Measurements from ENCODE around the gene THAP2.

The THAP2 gene

GRCh38 chr12:71655907-71656306 lies 8.2 kb upstream of the THAP2 start:
- no peak for TF ChIP-seq CTCF (conservative IDR thresholded peaks at IDR 0.05; ENCODE audit: low read depth, low read length)
- DNase-seq (ENCODE audit: low read depth): no peak
- no peak overlapping the region for H3K4me3 ChIP-seq (ENCODE audit: low read length)

- no peak for DNase-seq (ENCODE audit: low read depth)
- TF ChIP-seq CTCF (conservative IDR thresholded peaks at IDR 0.05; ENCODE audit: low read depth, low read length): no peak
- H3K4me3 ChIP-seq (ENCODE audit: low read length): no peak overlapping the region
Observed at GRCh38 chr12:71656740-71657139, 7.4 kb upstream of the THAP2 start.

GRCh38 chr12:71661977-71662530 lies 2.0 kb upstream of the THAP2 start:
- no peak for DNase-seq (ENCODE audit: low read depth)
- TF ChIP-seq CTCF (conservative IDR thresholded peaks at IDR 0.05; ENCODE audit: low read depth, low read length): no peak
- H3K4me3 ChIP-seq (ENCODE audit: low read length): peak overlapping the region; percentile 80

- DNase-seq (ENCODE audit: low read depth): no peak
- H3K4me3 ChIP-seq (ENCODE audit: low read length): peak overlapping the region; percentile 80
- TF ChIP-seq CTCF (conservative IDR thresholded peaks at IDR 0.05; ENCODE audit: low read depth, low read length): no peak
Observed at GRCh38 chr12:71662849-71663560, 1.1 kb upstream of the THAP2 start.

GRCh38 chr12:71664411-71665089 lies 449 bp downstream of the THAP2 start:
- peak overlapping the region; percentile 80 for H3K4me3 ChIP-seq (ENCODE audit: low read length)
- no peak for DNase-seq (ENCODE audit: low read depth)
- TF ChIP-seq CTCF (conservative IDR thresholded peaks at IDR 0.05; ENCODE audit: low read depth, low read length): no peak

GRCh38 chr12:71665090-71665463 lies 976 bp downstream of the THAP2 start:
- DNase-seq (ENCODE audit: low read depth): no peak
- peak overlapping the region; percentile 80 for H3K4me3 ChIP-seq (ENCODE audit: low read length)
- TF ChIP-seq CTCF (conservative IDR thresholded peaks at IDR 0.05; ENCODE audit: low read depth, low read length): no peak

- TF ChIP-seq CTCF (conservative IDR thresholded peaks at IDR 0.05; ENCODE audit: low read depth, low read length): no peak
- no peak overlapping the region for H3K4me3 ChIP-seq (ENCODE audit: low read length)
- no peak for DNase-seq (ENCODE audit: low read depth)
Observed at GRCh38 chr12:71666259-71666658, 2.2 kb downstream of the THAP2 start.
